RPMI8226 (cell line): Measurements from ENCODE around the gene A3GALT2.
A peak's percentile ranks its signal among the peaks of the same experiment; 100 is the strongest.

ENCODE experiments used
- DNase-seq: peaks from one replicate; pipeline ENCODE4 v3.0.0-alpha.2; 2015

The A3GALT2 gene

DNA sequence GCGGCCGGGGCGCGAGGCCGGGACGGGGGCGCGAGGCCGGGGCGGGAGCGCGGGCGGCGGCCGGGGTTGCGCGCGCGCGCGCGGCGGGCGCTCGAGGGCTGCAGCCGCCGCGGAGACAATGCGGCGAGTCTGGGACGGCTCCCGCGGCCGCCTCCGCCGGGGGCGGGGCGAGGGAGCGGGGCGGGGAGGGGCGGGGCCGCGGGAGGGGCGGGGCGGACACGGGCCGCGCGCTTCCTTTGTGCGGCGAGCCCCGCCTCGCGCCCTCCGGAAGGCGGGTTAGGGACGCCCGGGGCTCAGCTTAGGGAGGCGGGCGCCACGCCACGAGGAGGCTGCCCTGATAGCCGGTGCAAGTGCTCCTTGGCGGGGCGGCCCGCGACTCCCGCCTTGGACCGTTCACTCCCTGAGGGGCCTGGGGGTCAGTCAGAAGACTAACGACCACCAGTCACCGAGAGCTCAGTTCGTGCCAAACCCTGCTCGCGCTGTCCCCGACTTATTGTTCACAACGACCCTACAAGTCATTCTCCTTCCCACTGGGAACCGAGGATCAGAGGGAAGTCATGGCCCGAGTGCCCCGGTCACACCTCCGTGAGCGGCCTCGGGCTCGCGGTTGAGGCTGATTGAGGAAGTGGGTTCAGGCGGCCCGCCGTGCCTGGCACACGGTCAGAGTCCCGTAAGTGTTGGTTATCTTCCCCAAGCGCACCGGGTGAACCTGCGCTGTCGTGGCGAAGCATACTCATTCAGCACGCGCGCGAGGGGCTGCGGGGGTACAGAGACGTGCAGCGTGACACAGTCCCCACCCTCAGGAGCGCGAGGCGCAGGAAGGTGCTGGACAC lies 29.1 kb upstream of the A3GALT2 start:
- DNase-seq = peak; percentile 94

DNA sequence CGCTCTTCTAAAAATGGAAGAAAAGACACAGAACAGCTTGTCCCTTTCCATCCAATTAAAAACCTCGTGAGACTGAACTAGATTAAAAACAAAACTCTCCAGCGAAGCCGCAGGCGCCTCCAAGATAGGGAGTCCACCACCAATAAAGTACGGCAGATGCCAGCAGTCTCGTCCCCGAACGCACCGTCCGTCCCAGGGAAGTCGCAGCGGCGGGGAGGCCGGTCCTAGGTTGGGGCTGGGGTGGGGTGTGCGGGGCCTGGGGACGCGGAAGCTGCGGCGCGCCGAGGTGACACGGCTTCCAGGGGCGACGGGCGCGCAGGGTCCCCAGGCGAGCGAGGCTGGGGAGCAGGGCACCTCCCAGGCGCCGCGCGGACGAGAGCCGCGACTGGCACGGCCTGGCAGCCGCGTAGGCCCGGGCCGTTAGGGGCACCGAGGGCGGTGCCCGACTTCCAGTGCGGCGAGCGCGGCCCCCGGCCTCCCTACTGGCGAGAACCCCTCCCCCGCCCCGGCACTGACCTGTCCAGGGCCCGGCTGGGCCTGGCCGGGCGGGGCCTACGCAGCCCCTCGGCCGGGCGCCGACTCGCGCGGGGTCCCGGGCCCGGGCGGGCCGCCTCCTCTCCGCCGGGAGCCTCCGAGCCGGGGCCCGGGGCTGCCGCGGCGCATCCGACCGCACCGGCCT lies 28.3 kb upstream of the A3GALT2 start:
- peak; percentile 68 for DNase-seq

DNA sequence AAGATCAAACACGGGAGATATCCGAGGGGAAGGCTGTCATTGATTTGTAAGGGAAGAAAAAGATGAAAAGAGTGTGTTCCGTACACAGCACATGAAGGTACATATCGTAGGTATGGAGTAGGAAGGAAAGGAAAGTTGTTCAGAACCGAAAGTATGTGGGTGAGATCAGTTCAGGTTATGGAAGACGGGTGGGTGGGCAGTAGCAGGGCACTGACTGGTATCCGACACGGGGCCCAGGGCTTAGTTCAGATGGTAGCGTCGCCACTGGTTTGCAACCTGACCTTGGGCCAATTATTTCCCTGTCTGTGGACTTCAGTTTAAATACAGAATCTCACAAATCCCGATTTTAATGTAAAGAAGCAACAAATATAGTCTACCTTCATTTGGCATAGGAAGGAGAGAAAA lies 27.8 kb upstream of the A3GALT2 start:
- DNase-seq = no peak

DNA sequence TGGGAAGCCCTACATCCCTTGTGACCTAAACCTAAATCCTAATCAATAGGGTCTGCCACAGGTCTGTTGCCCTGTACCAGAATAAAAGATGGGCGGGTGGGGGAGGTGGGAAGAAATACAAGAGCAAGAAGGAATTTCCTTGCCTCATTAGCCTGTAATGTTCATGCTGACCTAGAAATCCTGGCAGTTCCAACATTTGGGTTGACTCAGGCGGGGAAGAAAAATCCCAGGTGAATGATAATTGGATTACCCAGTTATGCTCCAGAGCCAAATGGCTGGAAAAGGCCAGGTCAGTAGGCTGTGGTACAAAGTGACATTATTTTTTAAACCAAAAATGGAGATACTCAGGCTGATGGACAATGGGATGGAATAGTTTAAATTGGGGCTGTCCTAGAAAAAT lies 27.3 kb upstream of the A3GALT2 start:
- DNase-seq = no peak

DNA sequence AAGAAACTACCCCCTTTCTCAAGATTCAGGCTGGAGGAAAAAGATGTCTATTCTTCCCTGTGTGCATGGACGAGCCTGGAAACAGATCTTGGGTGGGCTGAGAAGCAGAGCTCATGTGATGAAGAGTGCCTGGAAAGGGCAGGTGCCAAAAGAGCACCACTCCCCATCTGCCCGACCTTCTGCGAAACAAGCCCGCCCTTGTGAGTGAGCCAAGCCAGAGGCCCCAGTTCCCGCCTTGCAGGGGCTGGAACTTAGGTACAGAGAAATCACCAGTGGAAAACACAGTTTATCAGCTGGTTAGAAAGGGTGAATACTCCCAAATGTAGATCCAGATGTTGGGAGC lies 26.7 kb upstream of the A3GALT2 start:
- DNase-seq = no peak

DNA sequence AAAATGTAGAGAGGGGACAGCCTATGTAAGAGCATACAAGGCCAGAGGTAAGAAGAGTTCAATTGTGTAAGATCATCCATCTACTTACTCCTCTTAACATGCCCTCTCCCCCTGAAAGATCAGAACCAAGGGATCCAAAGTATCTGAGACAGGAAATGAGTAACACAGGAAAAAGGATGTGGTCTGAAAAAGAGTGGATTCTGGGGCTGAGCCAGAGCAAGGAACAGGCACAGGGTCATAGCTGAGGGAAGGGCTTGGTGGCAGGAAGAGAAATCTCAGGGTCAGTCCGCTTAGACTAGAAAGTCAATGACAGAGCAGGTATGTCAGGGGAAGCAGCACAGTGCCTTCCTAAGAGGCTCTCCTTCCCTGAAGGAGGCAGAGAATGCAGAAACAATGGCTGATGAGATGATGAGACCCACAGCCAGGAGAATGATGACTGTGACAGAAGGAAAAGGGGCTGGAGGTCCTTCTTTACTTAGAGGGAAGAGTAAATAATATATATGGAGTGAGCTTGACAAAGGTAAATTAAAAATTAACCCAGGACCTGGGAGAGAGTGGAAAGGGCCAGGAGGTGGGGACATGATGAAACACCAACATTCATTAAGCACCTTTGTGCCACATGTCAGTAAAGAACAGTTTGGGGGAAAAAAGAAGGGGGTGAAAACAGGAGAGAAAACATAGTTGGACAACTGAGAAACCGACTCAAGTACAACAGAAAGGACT lies 26.2 kb upstream of the A3GALT2 start:
- no peak for DNase-seq

DNA sequence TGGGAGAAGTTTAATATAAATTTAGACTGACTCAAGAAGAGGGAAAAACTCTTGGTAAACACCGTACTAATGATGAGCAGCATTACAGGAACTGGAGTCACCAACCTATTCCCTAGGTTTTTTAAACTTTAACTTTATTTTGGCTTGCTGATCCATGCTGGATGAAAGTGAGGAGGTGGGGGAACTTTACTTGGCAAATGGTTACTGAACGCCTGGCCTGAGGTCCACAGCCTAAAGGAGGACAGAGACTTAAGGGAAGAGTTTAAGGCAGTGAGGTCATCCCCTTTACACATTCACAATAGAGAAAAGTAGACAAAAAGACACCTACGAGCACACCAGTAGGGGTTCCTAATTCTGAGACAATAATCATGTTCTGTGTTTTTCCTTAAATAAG lies 25.6 kb upstream of the A3GALT2 start:
- no peak for DNase-seq

DNA sequence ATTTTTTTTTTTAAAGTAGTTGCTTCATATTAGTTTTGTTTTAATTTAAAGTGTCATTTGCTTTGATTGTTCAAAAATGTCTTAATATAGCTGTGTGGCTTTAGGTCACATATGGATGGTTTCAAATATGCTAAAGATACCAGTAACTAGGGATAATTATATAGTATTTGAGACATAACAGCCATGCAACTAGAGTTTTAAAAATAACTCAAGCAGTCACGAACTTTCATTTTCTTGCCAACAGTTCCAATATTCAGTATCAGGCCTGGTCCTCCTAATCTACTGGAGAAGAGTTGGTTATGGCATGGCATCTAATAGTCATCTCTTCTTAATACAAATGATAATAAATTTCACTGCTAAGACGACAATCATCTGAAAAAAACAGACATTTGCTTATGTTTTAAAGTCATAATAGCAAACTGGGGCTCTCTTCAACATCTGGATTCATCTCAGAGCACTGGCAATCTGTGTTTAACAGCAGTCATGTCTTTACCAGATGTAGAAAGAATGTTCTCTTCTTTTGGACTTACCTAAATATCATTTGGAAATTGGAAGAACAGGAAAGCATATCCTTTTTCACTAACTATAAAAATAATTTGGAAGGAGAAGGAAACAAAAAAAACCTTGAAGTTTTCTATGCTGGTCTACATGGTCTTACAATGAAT lies 24.1 kb upstream of the A3GALT2 start:
- no peak for DNase-seq

DNA sequence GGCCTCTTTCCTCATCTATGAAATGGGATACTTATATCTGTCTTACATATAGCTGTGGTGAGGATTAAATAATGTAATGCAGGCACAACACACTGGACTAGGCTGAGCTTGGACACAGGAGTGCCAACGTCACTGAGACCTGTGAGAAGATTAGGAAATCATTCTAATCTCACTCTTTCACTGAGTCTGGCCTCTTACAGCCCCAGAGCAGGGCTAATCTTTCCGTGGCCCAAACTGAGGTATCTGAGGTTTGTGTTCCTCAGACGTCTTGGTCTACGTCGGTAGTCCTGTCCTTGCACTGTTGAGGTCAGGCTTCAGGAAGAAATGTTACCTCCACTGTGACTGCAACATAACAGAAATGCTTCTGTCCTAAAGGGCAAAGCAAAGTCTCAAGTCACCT lies 22.6 kb upstream of the A3GALT2 start:
- no peak for DNase-seq

DNA sequence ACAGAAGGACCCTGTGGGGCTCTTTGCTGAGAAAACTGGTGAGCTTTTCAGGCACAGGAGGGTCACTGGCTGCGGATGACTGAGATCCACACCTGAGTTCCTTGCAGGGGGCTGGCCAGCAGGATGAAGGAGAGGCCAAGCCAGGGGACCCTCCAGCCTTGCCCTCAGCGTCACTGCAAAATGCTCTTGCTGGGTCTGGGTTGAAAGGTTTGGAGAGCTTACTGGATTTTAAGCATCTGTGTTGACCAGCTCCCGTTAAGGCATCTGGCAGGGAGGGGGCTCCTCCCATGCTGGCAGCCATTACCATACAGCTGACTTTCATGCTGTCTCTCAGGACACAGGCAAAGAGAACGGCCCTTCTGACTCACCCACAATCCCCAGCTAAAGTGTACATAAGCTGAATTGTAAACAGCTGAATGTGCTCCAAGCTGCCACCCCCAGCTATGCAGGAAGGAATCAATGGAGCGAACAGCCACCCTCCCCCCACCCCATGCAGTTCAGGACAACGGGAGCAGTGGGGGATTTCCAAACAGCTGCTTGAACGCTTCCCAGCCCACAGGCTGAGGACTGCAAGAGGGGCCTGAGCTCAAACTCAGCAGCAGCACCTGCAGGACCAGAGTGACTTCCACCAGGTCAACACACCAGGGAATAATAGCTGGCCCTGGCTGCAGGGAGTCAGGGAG lies 21.3 kb upstream of the A3GALT2 start:
- DNase-seq = no peak

DNA sequence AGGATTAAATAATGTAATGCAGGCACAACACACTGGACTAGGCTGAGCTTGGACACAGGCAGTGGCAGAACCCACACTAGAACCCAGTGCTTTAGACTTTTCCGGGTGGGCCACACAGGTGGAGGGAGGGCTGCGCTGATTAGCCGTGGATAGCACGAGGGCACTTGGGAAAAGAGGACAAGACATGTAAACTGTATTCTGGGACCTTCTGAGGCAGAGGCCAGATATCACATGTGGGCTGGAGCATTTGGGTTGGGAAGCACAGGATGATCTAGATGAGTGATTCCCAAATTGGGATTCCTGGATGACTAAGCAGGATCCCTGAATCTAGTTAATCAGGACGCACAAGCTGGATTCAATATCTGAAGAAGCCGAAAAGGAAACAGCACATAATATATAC lies 20.3 kb upstream of the A3GALT2 start:
- DNase-seq = no peak

DNA sequence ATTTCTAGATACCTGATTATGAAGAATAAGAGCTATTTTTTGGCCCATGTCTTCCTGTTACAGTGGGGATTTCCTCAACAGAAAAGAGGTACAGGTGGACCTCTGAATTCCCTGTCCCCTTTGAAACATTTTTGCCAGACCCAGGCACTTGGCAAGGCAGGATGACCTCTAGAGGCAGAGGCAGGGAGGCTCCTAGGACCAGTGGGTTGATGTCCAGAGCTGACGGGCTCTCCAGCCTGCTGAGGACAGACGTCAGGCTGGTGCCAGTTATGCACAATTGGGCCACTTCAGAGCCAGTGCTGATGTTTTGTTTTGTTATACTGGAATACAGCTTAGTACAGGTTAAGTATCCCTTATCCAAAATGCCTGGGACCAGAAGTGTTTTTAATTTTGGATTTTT lies 18.5 kb upstream of the A3GALT2 start:
- DNase-seq = no peak

DNA sequence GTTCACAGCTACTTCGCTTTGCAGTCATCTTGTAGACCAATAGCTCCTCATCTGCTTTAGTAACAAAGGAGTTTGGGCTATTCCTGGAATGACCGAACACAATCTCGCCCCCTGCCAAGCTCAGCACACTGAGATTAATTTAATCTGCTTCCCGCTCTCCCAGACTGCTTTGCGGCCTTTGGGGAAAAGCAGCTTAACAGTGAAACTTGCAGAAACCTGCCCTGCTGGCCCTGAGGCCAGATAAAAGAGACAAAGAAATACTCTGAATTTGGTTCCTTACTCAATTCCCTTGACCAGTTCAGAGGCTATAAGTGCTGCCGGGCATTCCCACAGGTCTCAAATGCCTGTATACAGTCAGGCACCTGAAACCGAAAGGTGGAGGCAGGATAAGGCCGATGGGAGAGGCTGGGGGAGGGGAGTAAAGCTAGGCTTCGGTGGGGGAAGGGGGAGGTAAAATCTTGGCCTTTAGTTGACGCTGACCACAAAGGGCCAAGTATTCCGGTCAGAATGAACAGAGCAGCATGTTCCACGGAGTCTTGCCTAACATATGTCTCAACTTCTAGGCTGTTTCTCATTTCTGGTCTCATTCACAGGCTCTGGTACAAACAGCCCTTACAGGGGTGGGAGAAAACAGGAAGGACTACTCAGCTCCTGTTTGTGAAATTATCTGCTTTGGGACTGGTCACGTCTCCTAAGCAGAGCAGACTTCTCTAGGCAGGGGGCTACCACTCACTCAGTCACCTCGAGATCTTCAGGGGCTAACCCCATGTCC lies 17.7 kb upstream of the A3GALT2 start:
- no peak for DNase-seq

DNA sequence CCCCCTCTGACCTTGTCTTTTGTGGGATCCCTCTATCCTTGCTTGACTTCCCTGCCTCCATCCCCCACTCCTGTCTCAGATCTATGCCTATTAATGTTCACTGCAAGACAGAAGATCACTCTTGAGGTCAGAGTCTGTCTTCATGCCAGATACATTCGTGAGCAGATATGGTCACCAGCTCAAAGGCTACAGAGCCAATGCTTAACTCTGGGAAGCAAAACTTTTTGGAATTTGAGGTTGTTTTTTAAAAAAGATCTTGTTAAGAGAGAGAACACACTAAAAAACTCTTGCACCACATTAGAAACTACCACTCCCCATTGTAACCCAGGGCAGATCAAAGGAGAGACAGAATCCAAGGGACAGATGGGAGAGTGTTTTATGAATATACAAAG lies 17.1 kb upstream of the A3GALT2 start:
- DNase-seq = no peak

DNA sequence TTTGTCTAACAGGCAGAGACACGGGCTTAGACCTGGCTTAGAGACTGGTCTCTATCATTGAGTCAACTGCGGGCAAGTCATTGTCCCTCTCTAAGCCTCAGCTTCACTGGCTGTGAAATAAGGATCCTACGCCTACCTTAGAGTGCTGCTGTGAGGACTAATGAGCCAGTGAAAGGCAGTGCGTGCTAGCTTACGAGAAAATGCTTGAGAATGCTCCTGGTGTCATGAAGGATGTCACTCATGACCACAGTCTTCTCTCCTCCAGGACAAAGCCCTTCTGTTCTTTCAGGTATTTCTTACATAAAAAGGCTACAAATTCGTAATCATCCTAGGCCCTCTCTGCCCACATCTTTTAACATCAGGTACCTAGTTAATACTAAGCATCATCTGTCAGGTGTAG lies 16.5 kb upstream of the A3GALT2 start:
- no peak for DNase-seq

DNA sequence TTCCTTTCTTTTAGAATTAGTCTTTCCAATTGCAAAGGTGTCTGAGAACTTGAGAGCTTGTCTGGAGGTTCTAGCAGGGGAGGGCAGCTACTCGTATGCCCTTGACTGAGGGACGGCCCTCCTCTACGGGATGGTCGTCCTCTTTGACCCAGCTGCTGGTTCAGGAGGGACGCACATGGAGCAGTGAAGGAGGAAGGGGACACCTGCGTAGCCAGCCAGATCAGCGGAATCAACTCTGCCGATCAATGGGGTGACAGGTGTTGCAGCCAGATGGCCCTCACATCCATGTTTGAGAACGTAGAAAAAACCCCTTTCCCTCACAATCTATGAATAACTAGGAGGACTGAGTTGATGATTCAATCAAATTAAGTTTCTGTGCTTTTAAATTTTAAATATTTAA lies 15.7 kb upstream of the A3GALT2 start:
- DNase-seq = no peak

DNA sequence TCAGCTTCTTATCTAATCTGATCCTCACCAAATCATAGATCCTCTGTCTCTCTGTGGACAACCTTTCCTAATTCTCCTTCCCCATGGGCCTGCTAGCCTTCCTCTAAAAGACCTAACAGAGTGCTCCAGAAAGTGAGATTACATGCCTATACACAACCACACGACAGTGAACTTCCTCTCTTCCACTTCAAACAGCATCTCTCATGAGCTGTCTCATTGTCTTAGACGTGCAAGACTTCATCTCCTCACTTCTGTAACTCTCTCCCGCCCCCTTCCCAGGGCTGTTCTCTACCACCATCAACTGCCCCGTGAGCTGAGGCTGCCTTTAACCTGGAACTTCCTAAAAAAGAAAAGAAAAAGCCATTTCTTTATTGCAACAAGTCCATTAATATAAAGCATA lies 14.1 kb upstream of the A3GALT2 start:
- DNase-seq = no peak

DNA sequence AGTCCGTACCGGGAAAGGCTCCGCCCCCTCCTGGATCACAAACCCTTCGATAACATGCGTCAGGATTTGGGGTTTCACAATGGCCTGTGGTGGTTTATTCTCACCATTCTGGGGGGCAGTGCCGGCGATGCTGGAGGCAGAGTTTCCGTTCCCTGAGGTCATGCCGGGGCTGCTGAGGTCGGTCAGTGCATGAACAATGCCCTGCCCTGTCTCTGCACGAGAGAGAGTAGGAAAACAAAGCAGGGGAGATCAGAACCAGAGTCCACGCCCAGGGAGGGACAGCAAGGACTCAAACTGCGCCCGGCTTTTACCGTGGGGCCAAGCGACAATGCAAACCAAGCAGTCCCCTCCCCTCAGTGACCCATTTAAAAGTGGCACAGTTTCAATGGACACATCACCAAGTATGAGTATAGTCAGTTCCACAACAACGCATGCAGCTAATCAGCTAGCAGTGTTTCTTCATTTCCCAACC lies 13.2 kb upstream of the A3GALT2 start:
- no peak for DNase-seq

DNA sequence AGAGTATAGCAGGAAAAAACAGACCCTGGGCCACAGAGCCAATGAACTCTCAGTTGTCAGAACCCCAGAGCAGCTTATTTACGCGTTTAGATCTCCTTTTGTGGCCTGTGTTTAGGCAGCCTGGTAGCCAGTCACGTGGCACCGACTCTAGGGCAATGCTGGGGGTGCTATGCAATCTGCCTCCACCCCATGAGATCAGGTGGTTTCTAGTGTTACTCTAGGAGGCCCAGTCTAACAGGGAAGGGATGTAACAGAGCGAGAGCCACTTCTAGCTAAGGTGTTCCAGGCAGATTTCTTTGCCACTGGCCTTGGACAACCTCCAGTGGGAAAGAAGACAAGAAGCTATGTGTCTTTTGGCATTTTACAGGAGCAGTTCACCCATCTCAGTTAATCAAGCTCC lies 12.0 kb upstream of the A3GALT2 start:
- no peak for DNase-seq

DNA sequence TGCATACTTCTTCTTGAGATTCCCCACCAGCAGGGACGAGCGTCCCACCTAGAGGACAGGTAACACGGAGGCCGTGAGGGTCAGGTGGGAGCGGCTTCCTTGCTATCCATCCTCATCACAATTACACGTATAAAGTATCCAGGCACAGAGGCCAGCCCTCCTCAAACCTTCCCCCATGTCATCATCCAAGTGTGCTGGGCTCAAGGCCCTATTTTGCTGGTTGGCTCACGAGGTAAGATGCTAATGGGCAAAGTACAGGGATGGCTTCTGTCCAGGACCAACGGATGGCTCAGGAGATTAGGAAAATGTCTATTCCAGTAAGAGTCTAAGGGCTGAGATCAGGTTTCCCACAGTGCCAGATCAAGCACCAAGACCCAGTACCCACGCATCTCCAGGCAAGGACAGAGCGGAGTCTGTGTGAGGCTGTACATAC lies 11.5 kb upstream of the A3GALT2 start:
- no peak for DNase-seq

DNA sequence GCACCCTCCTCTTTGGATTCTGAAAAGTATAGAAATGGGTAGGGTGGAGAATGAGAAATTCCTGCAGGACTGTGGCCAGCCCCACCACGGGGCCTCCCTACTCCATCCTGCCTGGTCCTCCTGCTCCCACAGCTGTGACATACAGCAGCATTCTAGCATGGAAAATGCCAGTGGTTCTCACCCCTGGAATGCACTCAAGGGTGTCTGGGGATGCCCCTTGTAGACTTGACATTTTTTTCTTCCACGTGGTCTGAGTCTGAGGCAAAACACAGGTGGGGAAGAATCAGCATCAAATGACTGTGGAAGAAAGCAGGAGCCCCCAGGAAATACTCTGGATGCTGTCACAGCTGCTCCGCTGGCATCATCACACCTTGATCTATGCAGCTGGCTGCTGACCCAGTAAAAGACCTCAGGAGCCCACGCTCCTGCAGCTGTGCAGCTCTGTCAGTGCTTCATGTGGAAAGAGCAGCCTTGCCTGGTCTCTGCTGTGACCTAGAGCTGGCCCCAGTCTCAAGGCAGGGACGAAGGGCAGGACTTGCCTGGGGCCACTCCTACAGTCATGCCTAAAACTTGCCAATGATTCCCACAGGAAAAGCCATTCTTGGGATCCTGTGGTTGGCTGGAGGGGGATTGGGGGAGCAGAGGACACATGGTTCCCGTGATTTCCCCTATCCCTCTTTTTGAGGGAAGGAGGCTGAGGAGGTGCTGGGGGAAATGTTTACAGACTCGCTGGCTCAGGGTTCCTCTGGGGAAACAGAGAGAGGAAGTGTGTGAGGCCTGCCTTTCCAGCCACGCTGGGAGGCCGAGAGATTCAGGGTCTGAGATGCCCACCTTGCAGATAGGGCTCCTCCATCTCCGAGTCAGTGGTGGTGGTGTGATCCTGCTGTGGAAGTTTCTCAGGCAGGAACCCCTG lies 10.8 kb upstream of the A3GALT2 start:
- no peak for DNase-seq
